Measurements from ENCODE around the gene GIT2.
"Not testable (repeated sequence)": the region's sequence is repeated elsewhere in the genome, so short reads cannot be mapped to it uniquely, and the experiment has no call there.

Gene GIT2

DNA sequence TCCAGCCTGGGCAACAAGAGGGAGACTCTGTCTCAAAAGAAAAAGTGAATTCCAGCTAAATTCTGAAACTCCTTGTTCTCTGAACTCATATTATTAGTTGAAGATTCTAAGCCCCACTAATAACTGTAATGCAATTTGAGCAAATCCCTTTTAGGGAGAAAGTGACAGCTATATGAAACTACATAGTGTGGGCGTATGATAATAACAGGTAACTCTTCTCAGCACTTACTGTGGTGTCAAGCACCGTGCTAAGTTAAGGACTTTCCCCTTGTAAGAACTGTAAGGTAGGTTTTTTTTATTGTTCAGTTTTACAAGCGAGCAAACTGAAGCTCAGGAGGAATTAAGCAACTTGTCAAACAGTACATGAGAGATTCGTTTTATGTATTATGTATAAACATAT, 8.4 kb upstream of the GIT2 start:
- no peak for DNase-seq (ENCODE audit: low read depth)

GRCh38 chr12:110002676-110003515, 6.7 kb upstream of the GIT2 start:
- no peak for DNase-seq (ENCODE audit: low read depth)

- DNase-seq (ENCODE audit: low read depth), result no peak
Measured at GRCh38 chr12:110001596-110001995, 5.4 kb upstream of the GIT2 start.

- no peak for DNase-seq (ENCODE audit: low read depth)
Measured at GRCh38 chr12:109999983-110000505, 3.9 kb upstream of the GIT2 start.

GRCh38 chr12:109999649-109999971, 3.4 kb upstream of the GIT2 start:
- DNase-seq (ENCODE audit: low read depth), result no peak

- peak; percentile 88 for DNase-seq (ENCODE audit: low read depth)
Measured at GRCh38 chr12:109998904-109999648, 2.9 kb upstream of the GIT2 start, which contains the start of gene ANKRD13A. TSS of gene ANKRD13A (plus strand) at chr12:109999430. CDS start at chr12:109999689, 259 bp downstream.

GRCh38 chr12:109998241-109998903, 2.2 kb upstream of the GIT2 start:
- DNase-seq (ENCODE audit: low read depth), result no peak

DNA sequence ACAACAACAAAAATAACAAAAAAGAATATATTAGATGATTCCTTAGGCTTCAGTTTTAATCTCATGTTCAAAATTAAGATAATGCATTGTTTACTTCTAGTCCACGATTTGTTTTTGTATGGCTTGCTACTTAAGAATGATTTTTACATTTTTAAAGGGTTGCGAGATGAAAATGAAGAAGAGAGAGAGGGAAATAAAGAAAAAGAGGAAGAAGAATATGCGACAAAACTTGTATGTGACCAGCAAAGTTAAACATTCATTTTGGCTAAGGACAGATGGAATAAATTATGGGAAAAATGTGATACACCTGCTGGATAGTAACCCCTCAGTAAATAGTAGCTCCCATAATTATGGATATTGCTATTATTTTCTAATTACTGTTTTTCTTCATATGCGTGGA, 1.2 kb upstream of the GIT2 start:
- DNase-seq (ENCODE audit: low read depth), result no peak

DNA sequence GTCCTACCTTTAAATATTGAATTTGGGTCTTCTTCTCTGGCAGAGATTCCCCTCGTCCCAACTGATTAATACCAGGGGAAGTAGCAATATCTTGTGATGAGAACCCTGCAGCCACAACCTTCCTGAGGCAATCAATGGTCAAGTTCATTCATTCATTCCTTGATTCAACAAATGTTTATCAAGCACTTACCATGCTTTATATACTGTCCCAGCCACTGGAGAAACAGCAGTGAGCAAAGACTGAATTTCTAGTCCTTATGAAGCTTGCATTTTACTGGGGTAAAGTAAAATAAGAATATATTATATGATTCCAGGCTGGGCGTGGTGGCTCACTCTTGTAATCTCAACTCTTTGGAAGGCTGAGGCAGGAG, 300 bp upstream of the GIT2 start:
- no peak for DNase-seq (ENCODE audit: low read depth)

- no peak for DNase-seq (ENCODE audit: low read depth)
Measured at GRCh38 chr12:109995361-109995685, 845 bp downstream of the GIT2 start.

- DNase-seq (ENCODE audit: low read depth), result no peak
Measured at GRCh38 chr12:109994401-109995175, 1.6 kb downstream of the GIT2 start.

DNA sequence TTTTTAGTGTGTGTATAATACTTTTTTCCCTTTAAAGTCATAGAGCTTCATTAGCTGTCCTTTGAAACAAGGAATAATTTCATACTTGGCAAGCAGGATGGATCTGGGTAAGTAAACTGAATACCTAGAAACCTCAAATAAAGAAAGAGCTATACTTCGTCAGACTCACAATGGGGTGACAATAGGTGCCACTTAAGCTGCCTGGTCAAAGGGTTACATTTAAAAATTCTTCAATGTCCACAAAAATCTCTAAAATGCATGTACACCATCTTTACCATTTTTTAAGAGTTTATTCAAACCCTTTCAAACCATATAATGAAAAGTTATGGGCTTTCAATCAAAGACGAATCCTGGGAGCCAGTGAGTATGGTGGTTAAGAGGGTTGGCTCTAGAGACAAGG, 3.1 kb downstream of the GIT2 start:
- DNase-seq (ENCODE audit: low read depth), result no peak

- no peak for DNase-seq (ENCODE audit: low read depth)
Measured at GRCh38 chr12:109991586-109991985, 4.6 kb downstream of the GIT2 start.

GRCh38 chr12:109989380-109989779, 6.8 kb downstream of the GIT2 start:
- no peak for DNase-seq (ENCODE audit: low read depth)

GRCh38 chr12:109988903-109989302, 7.3 kb downstream of the GIT2 start:
- DNase-seq (ENCODE audit: low read depth), result no peak

DNA sequence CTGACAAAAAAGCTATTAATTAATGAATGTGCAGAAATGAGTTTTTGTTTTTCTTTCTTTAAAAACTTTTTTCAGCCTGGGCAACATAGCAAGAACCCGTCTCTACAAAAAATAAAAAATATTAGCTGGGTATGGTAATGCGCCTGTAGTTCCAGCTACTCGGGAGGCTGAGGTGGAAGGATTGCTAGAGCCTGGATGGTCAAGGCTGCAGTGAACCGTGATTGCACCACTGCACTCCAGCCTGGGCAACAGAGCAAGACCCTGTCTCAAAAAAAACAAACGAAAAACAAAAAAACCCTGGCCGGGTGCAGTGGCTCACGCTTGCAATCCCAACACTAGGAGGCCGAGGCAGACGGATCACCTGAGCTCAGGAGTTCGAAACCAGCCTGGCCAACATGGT, 7.9 kb downstream of the GIT2 start:
- DNase-seq (ENCODE audit: low read depth), result no peak

- no peak for DNase-seq (ENCODE audit: low read depth)
Measured at GRCh38 chr12:109987615-109988014, 8.6 kb downstream of the GIT2 start.

DNA sequence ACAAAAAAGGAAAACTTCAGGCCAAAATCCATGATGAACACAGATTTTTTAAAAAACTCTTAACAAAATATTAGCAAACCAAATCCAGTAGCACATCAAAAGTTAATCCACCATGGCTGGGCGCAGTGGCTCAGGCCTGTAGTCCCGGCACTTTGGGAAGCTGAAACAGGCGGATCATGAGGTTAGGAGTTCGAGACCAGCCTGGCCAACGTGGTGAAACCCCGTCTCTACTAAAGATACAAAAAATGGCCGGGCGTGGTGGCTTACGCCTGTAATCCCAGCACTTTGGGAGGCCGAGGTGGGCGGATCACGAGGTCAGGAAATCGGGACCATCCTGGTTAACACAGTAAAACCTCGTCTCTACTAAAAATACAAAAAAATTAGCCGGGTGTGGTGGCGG, 9.9 kb downstream of the GIT2 start:
- not testable (repeated sequence) for DNase-seq (ENCODE audit: low read depth)

GRCh38 chr12:109983432-109984142, 12.6 kb downstream of the GIT2 start:
- DNase-seq (ENCODE audit: low read depth), result no peak

DNA sequence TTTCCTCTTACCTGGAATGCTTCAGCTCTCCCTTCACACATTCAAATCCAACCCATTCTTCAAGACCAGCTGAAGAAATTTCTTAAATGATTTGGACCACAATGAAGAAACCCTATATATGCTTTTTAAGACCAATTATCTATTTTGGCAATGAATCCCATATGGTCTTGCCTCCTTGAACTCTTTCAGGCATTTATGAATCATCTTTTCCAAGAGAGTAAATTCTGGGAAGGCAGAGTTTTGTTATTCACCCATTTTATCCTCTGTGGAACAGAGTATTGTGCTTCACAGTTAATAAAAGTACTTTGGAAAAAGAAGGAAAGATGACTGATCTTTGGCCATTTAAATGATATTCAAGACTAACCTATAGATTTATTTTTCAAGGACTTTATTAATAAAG, 14.0 kb downstream of the GIT2 start:
- no peak for DNase-seq (ENCODE audit: low read depth)

- DNase-seq (ENCODE audit: low read depth), result no peak
Measured at GRCh38 chr12:109981311-109981710, 14.9 kb downstream of the GIT2 start.

DNA sequence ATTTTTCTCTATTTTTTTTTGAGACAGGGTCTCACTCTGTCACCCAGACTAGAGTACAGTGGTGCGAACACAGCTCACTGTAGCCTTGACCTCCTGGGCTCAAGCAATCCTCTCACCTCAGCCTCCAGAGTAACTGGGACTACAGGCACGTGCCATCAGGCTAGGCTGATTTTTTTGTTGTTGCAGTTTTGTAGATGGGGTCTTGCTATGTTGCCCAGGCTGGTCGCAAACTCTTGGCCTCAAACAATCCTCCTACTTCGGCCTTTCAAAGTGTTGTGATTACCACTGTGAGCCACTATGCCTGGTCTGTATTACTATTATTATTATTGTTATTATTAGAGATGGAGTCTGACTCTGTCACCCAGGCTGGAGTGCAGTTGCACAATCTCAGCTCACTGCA, 23.3 kb downstream of the GIT2 start:
- DNase-seq (ENCODE audit: low read depth), result no peak

All from fibroblast of the conjunctiva (primary cell).